Endothelial cell of hepatic sinusoid (primary cell): Measurements from ENCODE around the gene POLD1.

Experiments
- in situ Hi-C: cut with HindIII; loops from 2 replicates; pipeline ENCODE4 v1.10.0; 2017; ENCODE audit warnings: low sequenced_read_pairs

Gene POLD1

GRCh38 chr19:50416034-50416977 is 32.2 kb downstream of the POLD1 start:
- in situ Hi-C loops, result no loop called here

GRCh38 chr19:50417111-50418081 is 33.2 kb downstream of the POLD1 start:
- in situ Hi-C loops, result no loop called here

- in situ Hi-C loops, result no loop called here
Measured at GRCh38 chr19:50418176-50419021, 34.3 kb downstream of the POLD1 start, which contains the start of gene SPIB. TSS of gene SPIB (plus strand) at chr19:50418938. CDS start at chr19:50418963, 25 bp downstream.

GRCh38 chr19:50419022-50419579 is 35.0 kb downstream of the POLD1 start:
- in situ Hi-C loops, result no loop called here

GRCh38 chr19:50419580-50420035 is 35.5 kb downstream of the POLD1 start:
- in situ Hi-C loops, result no loop called here

- in situ Hi-C loops, result no loop called here
Measured at GRCh38 chr19:50420127-50420526, 36.0 kb downstream of the POLD1 start.

- in situ Hi-C loops, result no loop called here
Measured at GRCh38 chr19:50420808-50421207, 36.7 kb downstream of the POLD1 start.

GRCh38 chr19:50422397-50423278 is 38.5 kb downstream of the POLD1 start:
- in situ Hi-C loops, result no loop called here

- in situ Hi-C loops, result no loop called here
Measured at GRCh38 chr19:50423279-50424113, 39.3 kb downstream of the POLD1 start.

GRCh38 chr19:50425581-50425980 is 41.4 kb downstream of the POLD1 start:
- in situ Hi-C loops, result no loop called here

- in situ Hi-C loops, result no loop called here
Measured at GRCh38 chr19:50427318-50427925, 43.3 kb downstream of the POLD1 start.

- in situ Hi-C loops, result no loop called here
Measured at GRCh38 chr19:50427997-50428425, 43.9 kb downstream of the POLD1 start.

- in situ Hi-C loops, result no loop called here
Measured at GRCh38 chr19:50428772-50429463, 44.8 kb downstream of the POLD1 start.

GRCh38 chr19:50430888-50431342 is 46.8 kb downstream of the POLD1 start:
- in situ Hi-C loops, result no loop called here

- in situ Hi-C loops, result no loop called here
Measured at GRCh38 chr19:50431343-50432220, 47.4 kb downstream of the POLD1 start.
